NT2/D1 (cell line): ENCODE data around the gene MROH9.

Source experiments
- SUZ12 ChIP-seq: IDR thresholded peaks from 2 replicates; pipeline ENCODE4 v1.6.1; 2011; ENCODE audit not compliant: insufficient read length, insufficient read depth; ENCODE audit errors: extremely low read depth
- YY1 ChIP-seq: IDR thresholded peaks from 2 replicates; pipeline ENCODE4 v1.6.1; 2011; ENCODE audit not compliant: insufficient read length, insufficient read depth
- ZNF274 ChIP-seq: IDR thresholded peaks from 2 replicates; pipeline ENCODE4 v1.6.1; 2011; ENCODE audit warnings: mild to moderate bottlenecking, low read depth, low read length

DNA sequence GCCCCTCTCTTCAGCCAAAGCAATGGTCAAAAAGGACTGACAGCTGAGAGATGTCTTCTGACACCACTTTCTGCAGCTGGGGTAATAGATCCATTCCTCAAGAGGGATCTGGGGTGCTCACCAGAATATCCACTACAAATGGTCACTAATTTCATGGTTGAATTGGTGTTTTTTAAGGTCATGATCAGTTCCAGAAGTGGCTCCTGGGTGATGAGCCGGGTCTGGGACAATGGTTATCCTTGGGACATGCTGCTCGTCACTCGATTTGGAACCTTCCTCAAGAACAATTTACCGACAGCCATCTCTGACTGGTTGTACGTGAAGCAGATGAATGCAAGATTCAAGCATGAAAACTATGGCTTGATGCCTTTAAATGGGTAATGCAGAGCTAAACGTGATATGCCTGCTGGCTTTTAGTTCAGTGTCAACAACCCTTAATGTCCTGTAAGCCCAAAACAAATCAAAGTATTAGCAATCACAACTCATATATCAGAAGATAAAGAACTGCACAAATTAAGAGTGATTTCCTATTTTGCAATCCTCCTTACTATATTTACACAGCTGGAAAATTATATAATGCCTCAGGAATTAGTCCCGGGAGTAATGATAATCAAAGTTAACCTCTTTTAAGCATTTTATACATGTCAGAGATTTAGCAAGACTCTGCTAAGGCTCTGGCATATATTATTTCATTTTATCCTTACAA, 175.4 kb downstream of the MROH9 start:
- TF ChIP-seq SUZ12: no peak
- TF ChIP-seq ZNF274: no peak
- no peak for TF ChIP-seq YY1
